HFFc6 (cell line): Measurements from ENCODE around the gene BCAS1. TPM values are rescaled to one million over a fixed set of nuclear protein-coding genes. Genes with fewer than 3 reads are reported as not detected.
"Not testable (repeated sequence)": the region's sequence is repeated elsewhere in the genome, so short reads cannot be mapped to it uniquely, and the experiment has no call there.

Experiments
- DNase-seq: peaks from one replicate; pipeline ENCODE4 v3.0.0-alpha.2; 2018
- H3K27ac Mint-ChIP-seq: 2 replicates; pipeline ENCODE4 v1.8.0; 2020; ENCODE audit warnings: mild to moderate bottlenecking, mixed read lengths
- H3K27me3 Mint-ChIP-seq: 2 replicates; pipeline ENCODE4 v1.8.0; 2021; ENCODE audit warnings: mild to moderate bottlenecking, moderate library complexity, mixed read lengths; ENCODE audit not compliant: insufficient read depth
- H3K36me3 Mint-ChIP-seq: 2 replicates; pipeline ENCODE4 v1.8.0; 2021; ENCODE audit warnings: low read depth, mixed read lengths
- H3K4me1 Mint-ChIP-seq: 2 replicates; pipeline ENCODE4 v1.8.0; 2020; ENCODE audit warnings: low read depth, mixed read lengths
- H3K4me3 Mint-ChIP-seq: 2 replicates; pipeline ENCODE4 v1.8.0; 2020; ENCODE audit warnings: mild to moderate bottlenecking, moderate library complexity, mixed read lengths
- H3K9me3 Mint-ChIP-seq: 2 replicates; pipeline ENCODE4 v1.8.0; 2020; ENCODE audit warnings: mild to moderate bottlenecking, mixed read lengths
- total RNA-seq, 6 experiments: library from RNA; stranded (reverse); fragmentation: NEBNext Ultra II Directional; extraction: Animal tissue kit (Norgen Biotek cat#: 25700); gene quantifications; 2 replicates in 1 of 6; 3 replicates in 5 of 6; pipeline ENCODE4 v1.2.3, GENCODE V29; 2021
- TF ChIP-seq, protein P1 (sequence below): fragments of 200-600 bp; sonication (generic); IDR thresholded peaks from 2 replicates; pipeline ENCODE4 v1.5.0; 2021; ENCODE audit warnings: antibody characterized with exemption, mild to moderate bottlenecking

Gene BCAS1
- total RNA-seq, 6 experiments from 2014 or later: 0.07 TPM; not detected in 5

DNA sequence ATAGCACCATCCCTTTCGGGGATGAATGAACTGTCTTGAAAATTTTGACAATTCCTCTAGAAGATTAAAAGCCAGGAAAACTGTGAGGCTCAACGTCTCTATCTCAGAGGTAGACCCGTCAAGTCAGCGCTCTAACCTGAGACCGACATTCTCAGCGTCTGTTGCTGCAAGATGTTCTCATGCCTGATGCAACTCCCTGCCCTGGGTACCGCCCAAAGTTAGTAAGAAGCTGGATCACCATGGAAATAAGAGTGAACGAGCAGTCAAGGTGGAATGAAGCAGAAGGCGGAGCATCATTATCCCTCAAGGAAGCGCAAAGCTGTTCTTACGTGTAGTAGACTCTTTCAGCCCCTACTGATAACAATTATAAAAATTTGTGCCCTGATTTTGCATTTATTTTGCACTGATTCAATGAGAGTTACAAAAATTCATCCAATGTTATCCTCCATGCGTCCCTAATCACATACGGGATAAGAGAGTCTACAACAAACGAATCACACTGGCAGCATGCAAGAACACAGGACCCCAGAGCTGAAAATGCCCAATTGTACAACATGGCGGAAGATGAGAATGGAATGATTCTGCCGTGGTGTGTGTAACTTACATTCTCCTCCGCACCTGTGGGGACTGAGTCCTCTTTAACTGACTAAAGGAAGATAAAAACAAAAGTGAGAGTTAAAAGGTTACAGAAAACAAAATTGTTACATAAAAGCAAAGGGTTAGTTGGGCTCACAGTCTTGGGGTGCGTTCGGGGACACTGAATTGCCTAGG lies 95.4 kb downstream of the BCAS1 start:
- H3K27ac Mint-ChIP-seq: no peak overlapping the region
- H3K4me1 Mint-ChIP-seq: no peaks in the 10 kb centered on the region
- no peak overlapping the region for H3K4me3 Mint-ChIP-seq
- no peak for DNase-seq
- TF ChIP-seq, protein P1, sequence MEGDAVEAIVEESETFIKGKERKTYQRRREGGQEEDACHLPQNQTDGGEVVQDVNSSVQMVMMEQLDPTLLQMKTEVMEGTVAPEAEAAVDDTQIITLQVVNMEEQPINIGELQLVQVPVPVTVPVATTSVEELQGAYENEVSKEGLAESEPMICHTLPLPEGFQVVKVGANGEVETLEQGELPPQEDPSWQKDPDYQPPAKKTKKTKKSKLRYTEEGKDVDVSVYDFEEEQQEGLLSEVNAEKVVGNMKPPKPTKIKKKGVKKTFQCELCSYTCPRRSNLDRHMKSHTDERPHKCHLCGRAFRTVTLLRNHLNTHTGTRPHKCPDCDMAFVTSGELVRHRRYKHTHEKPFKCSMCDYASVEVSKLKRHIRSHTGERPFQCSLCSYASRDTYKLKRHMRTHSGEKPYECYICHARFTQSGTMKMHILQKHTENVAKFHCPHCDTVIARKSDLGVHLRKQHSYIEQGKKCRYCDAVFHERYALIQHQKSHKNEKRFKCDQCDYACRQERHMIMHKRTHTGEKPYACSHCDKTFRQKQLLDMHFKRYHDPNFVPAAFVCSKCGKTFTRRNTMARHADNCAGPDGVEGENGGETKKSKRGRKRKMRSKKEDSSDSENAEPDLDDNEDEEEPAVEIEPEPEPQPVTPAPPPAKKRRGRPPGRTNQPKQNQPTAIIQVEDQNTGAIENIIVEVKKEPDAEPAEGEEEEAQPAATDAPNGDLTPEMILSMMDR: no peak
- peaks cover 12% of the 10 kb centered on the region for H3K9me3 Mint-ChIP-seq
- H3K36me3 Mint-ChIP-seq: peaks cover 9% of the 10 kb centered on the region
- H3K27me3 Mint-ChIP-seq: peaks cover 5% of the 10 kb centered on the region; the same call in 1 of the 2 replicates

DNA sequence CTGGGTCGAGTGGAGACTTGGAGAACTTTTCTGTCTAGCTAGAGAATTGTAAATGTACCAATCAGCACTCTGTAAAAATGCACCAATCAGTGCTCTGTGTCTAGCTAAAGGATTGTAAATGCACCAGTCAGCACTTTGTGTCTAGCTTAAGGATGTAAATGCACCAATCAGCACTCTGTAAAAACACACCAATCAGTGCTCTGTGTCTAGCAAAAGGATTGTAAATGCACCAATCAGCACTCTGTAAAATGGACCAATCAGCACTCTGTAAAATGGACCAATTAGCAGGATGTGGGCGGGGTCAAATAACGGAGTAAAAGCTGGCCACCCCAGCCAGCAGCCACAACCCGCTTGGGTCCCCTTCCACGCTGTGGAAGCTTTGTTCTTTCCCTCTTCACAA lies 96.5 kb downstream of the BCAS1 start:
- H3K27ac Mint-ChIP-seq, H3K4me1 Mint-ChIP-seq, H3K27me3 Mint-ChIP-seq, H3K4me3 Mint-ChIP-seq, DNase-seq, H3K36me3 Mint-ChIP-seq: not testable (repeated sequence)
- peaks cover 12% of the 10 kb centered on the region for H3K9me3 Mint-ChIP-seq

DNA sequence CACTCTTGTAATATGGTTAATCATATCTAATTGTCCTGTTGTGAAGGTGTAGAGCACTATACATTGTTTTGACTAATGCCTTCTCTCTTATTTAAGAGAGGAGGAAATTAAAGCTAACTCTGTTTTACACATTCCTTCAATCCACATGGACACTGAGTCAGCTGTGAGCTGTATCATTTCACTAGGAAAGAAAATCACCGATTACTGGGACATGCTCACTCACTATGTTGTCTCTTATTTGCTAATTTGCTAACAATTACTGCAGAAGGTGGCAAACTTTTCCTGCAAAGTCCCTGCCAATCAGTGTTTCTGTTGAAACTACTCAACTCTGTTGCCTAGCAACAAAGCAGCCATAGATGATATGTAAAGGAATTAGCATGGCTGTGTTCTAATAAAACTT lies 98.2 kb downstream of the BCAS1 start:
- Mint-ChIP-seq H3K27ac (no peak overlapping the region), H3K36me3 (peaks cover 9% of the 10 kb centered on the region), H3K27me3 (peaks cover 5% of the 10 kb centered on the region; the same call in 1 of the 2 replicates), H3K4me1 (no peaks in the 10 kb centered on the region), H3K9me3 (peaks cover 12% of the 10 kb centered on the region), H3K4me3 (no peak overlapping the region)
- TF ChIP-seq, protein P1: no peak
- DNase-seq: no peak

DNA sequence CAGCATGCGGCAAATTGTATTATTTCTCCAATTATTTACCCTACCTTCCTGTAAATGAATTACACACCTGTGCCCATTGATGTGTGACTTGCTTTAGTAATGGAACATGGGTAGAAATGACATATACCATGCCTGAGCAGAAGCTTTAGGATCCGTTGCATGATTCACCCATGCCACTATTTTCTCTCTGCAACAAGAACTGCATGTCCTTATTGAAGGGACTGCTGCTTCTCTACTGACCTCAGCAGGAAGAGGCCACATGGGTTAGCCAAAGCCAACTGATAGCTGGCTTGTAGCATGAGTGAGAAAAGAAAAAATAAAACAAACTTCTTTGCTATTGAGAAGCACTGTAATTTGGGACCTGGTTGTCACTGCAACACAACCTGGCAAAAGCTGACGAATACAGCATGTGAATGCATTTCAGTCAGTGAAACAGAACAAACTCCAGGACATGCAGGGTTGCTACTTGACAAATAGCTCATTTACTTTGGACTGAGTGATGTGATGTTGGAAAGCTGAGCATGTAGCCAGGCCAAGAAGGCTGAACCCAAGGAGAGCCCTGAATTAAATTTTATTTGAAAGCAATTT lies 99.2 kb downstream of the BCAS1 start:
- DNase-seq: no peak
- H3K4me3 Mint-ChIP-seq: no peak overlapping the region
- H3K4me1 Mint-ChIP-seq: no peaks in the 10 kb centered on the region
- H3K27me3 Mint-ChIP-seq: peaks cover 7% of the 10 kb centered on the region; the same call in 1 of the 2 replicates
- H3K36me3 Mint-ChIP-seq: peaks cover 9% of the 10 kb centered on the region
- TF ChIP-seq, protein P1: no peak
- H3K27ac Mint-ChIP-seq: no peak overlapping the region
- H3K9me3 Mint-ChIP-seq: peaks cover 12% of the 10 kb centered on the region

DNA sequence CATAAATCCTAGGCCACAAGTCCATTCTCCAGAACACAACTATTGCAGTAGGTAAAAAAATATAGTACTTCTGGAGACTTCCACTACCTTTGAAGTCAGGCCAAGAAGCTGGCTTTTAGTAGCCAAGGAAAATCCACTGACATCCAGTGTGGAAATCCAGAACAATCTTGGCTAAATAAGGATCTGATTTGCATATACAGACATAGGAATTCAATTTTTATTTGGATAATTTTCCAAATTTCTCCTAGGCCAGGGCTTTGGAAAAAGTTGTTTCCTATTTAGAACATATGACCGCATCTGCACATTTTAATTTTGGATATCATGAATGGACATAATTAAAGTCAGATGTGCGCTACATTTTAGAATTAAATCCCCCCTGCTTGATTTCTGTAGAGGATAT lies 100.2 kb downstream of the BCAS1 start:
- TF ChIP-seq, protein P1: no peak
- Mint-ChIP-seq H3K9me3 (peaks cover 12% of the 10 kb centered on the region), H3K4me3 (no peak overlapping the region), H3K27me3 (peaks cover 7% of the 10 kb centered on the region; the same call in 1 of the 2 replicates), H3K36me3 (peaks cover 9% of the 10 kb centered on the region), H3K4me1 (no peaks in the 10 kb centered on the region), H3K27ac (no peak overlapping the region)
- DNase-seq: no peak

DNA sequence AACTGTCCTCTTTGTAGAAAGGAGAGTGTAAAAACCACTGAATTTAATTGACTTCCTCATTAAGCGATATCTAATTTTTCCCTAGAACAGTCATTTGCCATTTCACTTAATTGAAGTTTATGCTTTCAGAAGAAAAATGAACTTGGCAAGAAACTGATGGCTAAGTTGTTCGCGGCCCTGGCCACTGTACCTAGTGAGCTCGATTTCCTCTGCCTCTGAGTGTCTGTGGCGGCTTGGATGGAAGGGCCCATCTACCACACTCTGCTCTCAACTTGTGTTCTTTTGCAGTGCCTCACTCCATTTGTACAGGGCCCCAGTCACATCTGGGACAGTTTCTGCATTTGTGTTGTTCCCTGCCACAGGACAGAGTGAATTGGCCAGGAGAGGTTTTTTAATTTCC lies 102.9 kb downstream of the BCAS1 start:
- Mint-ChIP-seq H3K36me3 (no peaks in the 10 kb centered on the region), H3K27me3 (peaks cover 6% of the 10 kb centered on the region), H3K27ac (no peak overlapping the region), H3K9me3 (no peaks in the 10 kb centered on the region), H3K4me1 (no peaks in the 10 kb centered on the region), H3K4me3 (no peak overlapping the region)
- DNase-seq: no peak
- TF ChIP-seq, protein P1: no peak
